GM12873 (cell line): ENCODE measurements around the gene CALCB.

ENCODE experiments used
- TF ChIP-seq, protein P1 (sequence below): IDR thresholded peaks from 2 replicates; pipeline ENCODE4 v1.5.1; 2012; ENCODE audit warnings: low read depth, mild to moderate bottlenecking, moderate library complexity, low read length, control low read depth; ENCODE audit not compliant: insufficient read depth; ENCODE audit errors: missing control alignments

The CALCB gene

GRCh38 chr11:15073361-15074205, at the start of gene CALCB:
Gene CALCB, plus strand, starts transcription at chr11:15073593. Its CDS starts 1,126 bp downstream, at chr11:15074719.
- TF ChIP-seq, protein P1, sequence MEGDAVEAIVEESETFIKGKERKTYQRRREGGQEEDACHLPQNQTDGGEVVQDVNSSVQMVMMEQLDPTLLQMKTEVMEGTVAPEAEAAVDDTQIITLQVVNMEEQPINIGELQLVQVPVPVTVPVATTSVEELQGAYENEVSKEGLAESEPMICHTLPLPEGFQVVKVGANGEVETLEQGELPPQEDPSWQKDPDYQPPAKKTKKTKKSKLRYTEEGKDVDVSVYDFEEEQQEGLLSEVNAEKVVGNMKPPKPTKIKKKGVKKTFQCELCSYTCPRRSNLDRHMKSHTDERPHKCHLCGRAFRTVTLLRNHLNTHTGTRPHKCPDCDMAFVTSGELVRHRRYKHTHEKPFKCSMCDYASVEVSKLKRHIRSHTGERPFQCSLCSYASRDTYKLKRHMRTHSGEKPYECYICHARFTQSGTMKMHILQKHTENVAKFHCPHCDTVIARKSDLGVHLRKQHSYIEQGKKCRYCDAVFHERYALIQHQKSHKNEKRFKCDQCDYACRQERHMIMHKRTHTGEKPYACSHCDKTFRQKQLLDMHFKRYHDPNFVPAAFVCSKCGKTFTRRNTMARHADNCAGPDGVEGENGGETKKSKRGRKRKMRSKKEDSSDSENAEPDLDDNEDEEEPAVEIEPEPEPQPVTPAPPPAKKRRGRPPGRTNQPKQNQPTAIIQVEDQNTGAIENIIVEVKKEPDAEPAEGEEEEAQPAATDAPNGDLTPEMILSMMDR, result no peak

GRCh38 chr11:15027011-15027410, 46.4 kb upstream of the CALCB start:
- TF ChIP-seq, protein P1, result no peak

- TF ChIP-seq, protein P1, result no peak
Observed at GRCh38 chr11:15027956-15028355, 45.4 kb upstream of the CALCB start.

GRCh38 chr11:15028379-15028778, 45.0 kb upstream of the CALCB start:
- TF ChIP-seq, protein P1, result no peak

- TF ChIP-seq, protein P1, result no peak
Observed at GRCh38 chr11:15034687-15035267, 38.6 kb upstream of the CALCB start.

GRCh38 chr11:15035283-15035682, 38.1 kb upstream of the CALCB start:
- TF ChIP-seq, protein P1, result no peak

- TF ChIP-seq, protein P1, result no peak
Observed at GRCh38 chr11:15038963-15039362, 34.4 kb upstream of the CALCB start.
